GM19238 (cell line): ENCODE results near the gene LRRC40.
"Not testable (repeated sequence)": the region's sequence is repeated elsewhere in the genome, so short reads cannot be mapped to it uniquely, and the experiment has no call there.

Source experiments
- DNase-seq: peaks from one replicate; pipeline ENCODE4 v3.0.0; 2011; ENCODE audit warnings: low spot score; ENCODE audit not compliant: insufficient read length

The LRRC40 gene

GRCh38 chr1:70205434-70206118 lies at the start of gene LRRC40:
TSS of gene LRRC40 (minus strand) at chr1:70205579. CDS start at chr1:70205540, 39 bp downstream.
- DNase-seq, result peak; percentile 74

GRCh38 chr1:70248729-70249128 lies 43.4 kb upstream of the LRRC40 start:
- DNase-seq, result no peak

- DNase-seq, result no peak
These were observed 42.4 kb upstream of the LRRC40 start for GRCh38 chr1:70247768-70248167.

GRCh38 chr1:70247122-70247521 lies 41.7 kb upstream of the LRRC40 start:
- DNase-seq, result no peak

GRCh38 chr1:70239940-70240339 lies 34.6 kb upstream of the LRRC40 start:
- DNase-seq, result no peak

GRCh38 chr1:70234733-70235132 lies 29.4 kb upstream of the LRRC40 start:
- DNase-seq, result no peak

GRCh38 chr1:70231475-70231874 lies 26.1 kb upstream of the LRRC40 start:
- no peak for DNase-seq

- no peak for DNase-seq
These were observed 23.3 kb upstream of the LRRC40 start for GRCh38 chr1:70228670-70229069.

- no peak for DNase-seq
These were observed 22.1 kb upstream of the LRRC40 start for GRCh38 chr1:70227439-70227838.

- no peak for DNase-seq
These were observed 19.6 kb upstream of the LRRC40 start for GRCh38 chr1:70224954-70225353.

- no peak for DNase-seq
These were observed 17.4 kb upstream of the LRRC40 start for GRCh38 chr1:70222716-70223235.

GRCh38 chr1:70221238-70222121 lies 16.1 kb upstream of the LRRC40 start, which contains the start of gene SRSF11:
TSS of gene SRSF11 (plus strand) at chr1:70221380. CDS start at chr1:70221637, 257 bp downstream.
- DNase-seq, result peak; percentile 82

GRCh38 chr1:70220517-70221237 lies 15.3 kb upstream of the LRRC40 start:
- DNase-seq, result no peak

GRCh38 chr1:70220015-70220414 lies 14.6 kb upstream of the LRRC40 start:
- DNase-seq, result no peak

- no peak for DNase-seq
These were observed 6.2 kb upstream of the LRRC40 start for GRCh38 chr1:70211541-70211940.

GRCh38 chr1:70210820-70211219 lies 5.4 kb upstream of the LRRC40 start:
- DNase-seq, result no peak

- DNase-seq, result no peak
These were observed 2.9 kb upstream of the LRRC40 start for GRCh38 chr1:70208292-70208691.

GRCh38 chr1:70207492-70207891 lies 2.1 kb upstream of the LRRC40 start:
- no peak for DNase-seq

GRCh38 chr1:70206833-70207232 lies 1.5 kb upstream of the LRRC40 start:
- not testable (repeated sequence) for DNase-seq

- DNase-seq, result no peak
These were observed 327 bp downstream of the LRRC40 start for GRCh38 chr1:70205071-70205433.

GRCh38 chr1:70204600-70204999 lies 779 bp downstream of the LRRC40 start:
- no peak for DNase-seq

GRCh38 chr1:70204139-70204538 lies 1.2 kb downstream of the LRRC40 start:
- DNase-seq, result no peak
